AG04449 (cell line): ENCODE measurements around the gene THBS3.
"Not testable (repeated sequence)": the region's sequence is repeated elsewhere in the genome, so short reads cannot be mapped to it uniquely, and the experiment has no call there.

Experiments
- CTCF ChIA-PET: fragments of 350-600 bp; formaldehyde crosslinking; extraction: SDS; loops from one replicate; lab custom pipeline; 2021; ENCODE audit warnings: antibody characterized with exemption; lab: Yijun Ruan, JAX
- POLR2A ChIA-PET: fragments of 400-600, 350-600 bp; formaldehyde crosslinking; extraction: SDS; loops from one replicate; lab custom pipeline; 2020; ENCODE audit warnings: antibody characterized with exemption, inconsistent platforms; lab: Yijun Ruan, JAX
- DNase-seq: peaks from one replicate; pipeline ENCODE4 v3.0.0-alpha.2; 2010; ENCODE audit warnings: low read depth, low spot score
- H3K4me3 ChIP-seq: 2 replicates; pipeline ENCODE4 v1.5.1; 2011; ENCODE audit warnings: low read depth, mild to moderate bottlenecking, control low read depth, low read length
- TF ChIP-seq, protein P1 (sequence below): IDR thresholded peaks from one replicate; pipeline ENCODE4 v1.5.1; 2011; ENCODE audit warnings: mild to moderate bottlenecking, moderate library complexity, low read length, control low read depth, inconsistent platforms; ENCODE audit not compliant: insufficient read depth; ENCODE audit errors: missing control alignments

Gene THBS3

DNA sequence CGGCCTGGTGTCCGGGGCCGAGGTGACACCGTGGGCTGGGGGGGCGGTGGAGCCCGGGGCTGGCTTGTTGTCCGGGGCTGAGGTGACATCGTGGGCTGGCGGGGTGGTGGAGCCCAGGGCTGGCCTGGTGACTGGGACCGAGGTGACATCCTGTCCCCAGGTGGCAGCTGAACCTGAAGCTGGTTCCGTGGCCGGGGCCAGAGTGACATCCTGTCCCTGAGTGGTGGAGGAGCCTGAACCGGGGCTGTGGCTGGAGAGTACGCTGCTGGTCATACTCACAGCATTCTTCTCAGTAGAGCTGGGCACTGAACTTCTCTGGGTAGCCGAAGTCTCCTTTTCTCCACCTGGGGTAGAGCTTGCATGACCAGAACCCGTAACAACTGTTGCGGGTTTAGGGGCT lies 15.8 kb downstream of the THBS3 start:
- TF ChIP-seq, protein P1, sequence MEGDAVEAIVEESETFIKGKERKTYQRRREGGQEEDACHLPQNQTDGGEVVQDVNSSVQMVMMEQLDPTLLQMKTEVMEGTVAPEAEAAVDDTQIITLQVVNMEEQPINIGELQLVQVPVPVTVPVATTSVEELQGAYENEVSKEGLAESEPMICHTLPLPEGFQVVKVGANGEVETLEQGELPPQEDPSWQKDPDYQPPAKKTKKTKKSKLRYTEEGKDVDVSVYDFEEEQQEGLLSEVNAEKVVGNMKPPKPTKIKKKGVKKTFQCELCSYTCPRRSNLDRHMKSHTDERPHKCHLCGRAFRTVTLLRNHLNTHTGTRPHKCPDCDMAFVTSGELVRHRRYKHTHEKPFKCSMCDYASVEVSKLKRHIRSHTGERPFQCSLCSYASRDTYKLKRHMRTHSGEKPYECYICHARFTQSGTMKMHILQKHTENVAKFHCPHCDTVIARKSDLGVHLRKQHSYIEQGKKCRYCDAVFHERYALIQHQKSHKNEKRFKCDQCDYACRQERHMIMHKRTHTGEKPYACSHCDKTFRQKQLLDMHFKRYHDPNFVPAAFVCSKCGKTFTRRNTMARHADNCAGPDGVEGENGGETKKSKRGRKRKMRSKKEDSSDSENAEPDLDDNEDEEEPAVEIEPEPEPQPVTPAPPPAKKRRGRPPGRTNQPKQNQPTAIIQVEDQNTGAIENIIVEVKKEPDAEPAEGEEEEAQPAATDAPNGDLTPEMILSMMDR = no peak
- no peak for DNase-seq
- ChIA-PET CTCF (interaction anchor here (2.2 to 8.2 kb wide), 5 partner anchors 7 to 18 kb away, joined by 16 to 144 read pairs (median 54); partner anchors contain the start of genes KRTCAP2, MTX1, THBS3 and TRIM46), POLR2A (interaction anchor here (0.8 kb wide), 1 partner anchor 19 kb away, joined by 4 read pairs; the partner anchor contains the start of gene KRTCAP2)
- H3K4me3 ChIP-seq = no peak overlapping the region

DNA sequence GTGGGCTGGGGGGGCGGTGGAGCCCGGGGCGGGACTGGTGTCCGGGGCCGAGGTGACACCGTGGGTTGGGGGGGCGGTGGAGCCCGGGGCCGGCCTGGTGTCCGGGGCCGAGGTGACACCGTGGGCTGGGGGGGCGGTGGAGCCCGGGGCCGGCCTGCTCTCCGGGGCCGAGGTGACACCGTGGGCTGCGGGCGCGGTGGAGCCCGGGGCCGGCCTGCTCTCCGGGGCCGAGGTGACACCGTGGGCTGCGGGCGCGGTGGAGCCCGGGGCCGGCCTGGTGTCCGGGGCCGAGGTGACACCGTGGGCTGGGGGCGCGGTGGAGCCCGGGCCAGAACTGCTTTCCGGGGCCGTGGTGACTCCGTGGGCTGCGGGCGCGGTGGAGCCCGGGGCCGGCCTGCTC lies 17.8 kb downstream of the THBS3 start:
- CTCF ChIA-PET, H3K4me3 ChIP-seq, DNase-seq, POLR2A ChIA-PET: not testable (repeated sequence)

DNA sequence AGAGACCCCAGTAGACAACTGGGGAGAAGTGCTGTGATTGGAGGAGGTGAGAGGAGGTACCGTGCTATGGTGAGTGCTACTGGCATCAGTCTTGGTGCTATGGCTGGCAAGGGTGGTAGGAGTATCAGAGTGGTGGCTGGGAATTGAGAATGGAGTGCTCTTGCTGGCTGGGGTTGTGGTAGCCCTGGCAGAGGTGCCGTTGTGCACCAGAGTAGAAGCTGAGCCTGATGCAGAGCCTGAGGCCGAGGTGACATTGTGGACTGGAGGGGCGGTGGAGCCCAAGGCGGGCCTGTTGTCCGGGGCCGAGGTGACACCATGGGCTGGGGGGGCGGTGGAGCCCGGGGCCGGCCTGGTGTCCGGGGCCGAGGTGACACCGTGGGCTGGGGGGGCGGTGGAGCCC lies 19.4 kb downstream of the THBS3 start:
- ChIA-PET POLR2A (no interaction called here), CTCF (interaction anchor here (1.0 to 1.1 kb wide), 2 partner anchors 13 to 16 kb away, joined by 4 read pairs; partner anchors contain the start of gene KRTCAP2)
- no peak for DNase-seq
- TF ChIP-seq, protein P1 = no peak
- no peak overlapping the region for H3K4me3 ChIP-seq

DNA sequence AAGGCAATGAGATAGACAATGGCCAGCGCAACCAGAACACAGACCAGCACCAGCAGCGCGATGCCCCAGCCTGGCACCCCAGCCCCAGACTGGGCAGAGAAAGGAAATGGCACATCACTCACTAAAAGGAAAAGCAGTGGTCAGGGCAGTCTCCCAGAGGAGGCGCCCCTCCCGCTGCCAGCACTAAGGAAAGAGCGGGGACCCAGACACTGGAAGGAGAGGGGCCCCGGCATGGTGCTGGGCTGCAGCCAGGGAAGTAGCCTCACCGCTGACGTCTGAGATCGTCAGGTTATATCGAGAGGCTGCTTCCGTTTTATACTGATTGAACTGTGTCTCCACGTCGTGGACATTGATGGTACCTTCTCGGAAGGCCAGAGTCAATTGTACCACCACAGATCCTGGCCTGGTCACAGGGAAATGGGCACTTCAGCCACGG lies 20.2 kb downstream of the THBS3 start:
- H3K4me3 ChIP-seq = no peak overlapping the region
- ChIA-PET POLR2A (no interaction called here), CTCF (interaction anchor here (1.0 to 1.1 kb wide), 2 partner anchors 13 to 15 kb away, joined by 4 read pairs; partner anchors contain the start of gene KRTCAP2)
- TF ChIP-seq, protein P1 = no peak
- no peak for DNase-seq

DNA sequence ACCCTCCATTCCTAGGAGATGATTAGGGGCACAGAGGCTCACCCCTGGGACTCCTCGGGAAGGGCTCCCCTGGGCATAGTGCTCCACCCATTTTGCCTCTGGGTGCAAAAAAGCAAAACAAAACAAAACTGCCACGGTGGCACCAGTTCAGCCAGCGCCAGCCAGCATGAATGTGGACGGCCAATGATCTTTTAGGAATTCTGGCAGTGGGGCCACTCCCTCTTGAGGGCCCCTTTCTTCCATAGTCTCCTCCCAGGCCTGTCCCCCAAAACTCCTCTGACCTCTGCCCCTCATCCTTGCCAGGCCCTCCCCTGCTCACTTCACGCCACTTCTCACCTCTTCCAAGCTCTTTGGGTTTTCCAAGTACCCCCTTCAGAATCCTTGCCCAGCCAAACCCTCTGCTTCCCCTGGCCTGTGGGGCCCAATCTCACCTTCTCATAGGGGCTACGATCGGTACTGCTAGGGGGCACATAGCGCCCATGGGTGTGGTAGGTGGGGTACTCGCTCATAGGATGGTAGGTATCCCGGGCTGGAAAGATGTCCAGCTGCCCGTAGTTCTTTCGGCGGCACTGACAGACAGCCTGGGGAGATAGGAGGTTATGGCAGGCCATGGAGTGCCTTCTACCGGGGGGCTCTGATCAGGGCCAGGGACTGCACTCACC lies 20.8 kb downstream of the THBS3 start:
- DNase-seq = no peak
- H3K4me3 ChIP-seq = no peak overlapping the region
- TF ChIP-seq, protein P1 = no peak
- ChIA-PET CTCF (interaction anchor here (1.0 to 4.0 kb wide), 4 partner anchors 11 to 14 kb away, joined by 4 to 50 read pairs (median 12); partner anchors contain the start of gene KRTCAP2), POLR2A (no interaction called here)

DNA sequence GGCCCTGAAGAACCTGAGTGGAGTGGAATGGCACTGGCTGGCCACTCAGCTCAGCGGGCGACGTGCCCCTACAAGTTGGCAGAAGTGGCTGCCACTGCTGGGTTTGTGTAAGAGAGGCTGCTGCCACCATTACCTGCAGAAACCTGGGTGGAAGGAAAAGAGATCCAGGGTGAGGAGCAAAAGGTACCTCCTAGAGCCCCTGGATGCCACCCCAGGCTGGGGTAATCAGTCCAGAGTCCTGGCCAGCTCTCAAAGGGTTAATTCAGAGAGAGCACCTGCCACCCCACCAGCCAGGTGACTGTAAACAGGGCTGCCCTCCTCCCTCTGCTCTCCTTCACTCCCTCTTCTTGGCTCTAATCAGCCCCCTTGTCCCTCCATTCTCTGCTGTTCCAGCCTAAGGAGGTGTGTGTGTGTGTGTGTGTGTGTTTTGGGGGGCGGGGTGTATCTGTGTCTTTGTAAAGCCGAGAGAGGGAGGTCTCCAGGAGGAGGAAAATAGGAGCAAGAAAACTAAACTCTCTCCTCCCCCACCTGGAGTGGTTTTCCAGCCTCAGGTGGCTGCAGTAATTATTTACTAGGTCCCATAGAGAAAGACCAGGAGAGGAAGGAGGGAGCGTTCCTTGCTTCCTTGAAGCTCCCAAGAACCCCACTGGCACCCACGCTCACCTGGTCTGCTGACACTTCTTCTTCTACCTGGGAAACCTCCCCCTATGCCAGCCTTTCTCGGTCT lies 21.5 kb downstream of the THBS3 start:
- ChIA-PET CTCF (interaction anchor here (3.1 to 4.0 kb wide), 3 partner anchors 7 to 13 kb away, joined by 19 to 50 read pairs (median 32); partner anchors contain the start of gene KRTCAP2), POLR2A (interaction anchor here (1.0 to 1.2 kb wide), 2 partner anchors 8 to 14 kb away, joined by 3 to 5 read pairs; partner anchors contain the start of gene KRTCAP2)
- no peak overlapping the region for H3K4me3 ChIP-seq
- DNase-seq = no peak
- TF ChIP-seq, protein P1 = no peak
